GM23338 (cell line): Measurements from ENCODE around the gene ITGB6. TPM values are rescaled to one million over a fixed set of nuclear protein-coding genes. Genes with fewer than 3 reads are reported as not detected.
"Not testable (repeated sequence)": the region's sequence is repeated elsewhere in the genome, so short reads cannot be mapped to it uniquely, and the experiment has no call there.

Experiments used
- ATAC-seq: fragments of 200-7000 bp; cut with Tn5 transposase; 3 replicates; pipeline ENCODE4 v1.9.1; 2020
- DNase-seq: peaks from one replicate; pipeline ENCODE4 v3.0.0-alpha.2; 2015; ENCODE audit warnings: low spot score
- H2AFZ ChIP-seq: fragments of 200-600 bp; sonication (generic); 2 replicates; pipeline ENCODE4 v1.8.0; 2016; ENCODE audit warnings: antibody characterized with exemption, mild to moderate bottlenecking, moderate library complexity
- H3F3A ChIP-seq: fragments of 200-600 bp; sonication (generic); replicated peaks from 2 replicates; pipeline ENCODE4 v1.8.0; 2017; ENCODE audit warnings: antibody characterized with exemption, mixed run types, low read depth
- H3K27ac ChIP-seq: fragments of 200-600 bp; sonication (generic); 2 replicates; pipeline ENCODE4 v1.6.1; 2016; ENCODE audit warnings: low read depth
- H3K27me3 ChIP-seq: fragments of 200-600 bp; sonication (generic); 2 replicates; pipeline ENCODE4 v1.8.0; 2016; ENCODE audit warnings: mild to moderate bottlenecking, mixed run types, moderate library complexity; ENCODE audit not compliant: insufficient read depth
- H3K36me3 ChIP-seq: fragments of 200-600 bp; sonication (generic); 2 replicates; pipeline ENCODE4 v1.8.0; 2016; ENCODE audit warnings: mild to moderate bottlenecking; ENCODE audit not compliant: insufficient read depth
- H3K4me1 ChIP-seq: fragments of 200-600 bp; sonication (generic); 2 replicates; pipeline ENCODE4 v1.8.0; 2016; ENCODE audit warnings: mild to moderate bottlenecking, moderate library complexity; ENCODE audit not compliant: insufficient read depth
- H3K4me2 ChIP-seq: fragments of 200-600 bp; sonication (generic); 2 replicates; pipeline ENCODE4 v1.7.1; 2017; ENCODE audit warnings: mixed run types
- H3K4me3 ChIP-seq: fragments of 200-600 bp; sonication (generic); 2 replicates; pipeline ENCODE4 v1.6.1; 2016; ENCODE audit warnings: mixed run types
- H3K79me2 ChIP-seq: fragments of 200-600 bp; sonication (generic); replicated peaks from 2 replicates; pipeline ENCODE4 v1.8.0; 2017; ENCODE audit warnings: mild to moderate bottlenecking; ENCODE audit not compliant: insufficient read depth
- H3K9me2 ChIP-seq: fragments of 200-600 bp; sonication (generic); 2 replicates; pipeline ENCODE4 v1.8.0; 2017; ENCODE audit not compliant: insufficient read depth
- H4K20me1 ChIP-seq: fragments of 200-600 bp; sonication (generic); replicated peaks from 2 replicates; pipeline ENCODE4 v1.8.0; 2017; ENCODE audit warnings: mild to moderate bottlenecking; ENCODE audit not compliant: insufficient read depth
- H3K27ac Mint-ChIP-seq: 2 replicates; pipeline ENCODE4 v1.8.0; 2020; ENCODE audit warnings: inconsistent platforms, mild to moderate bottlenecking, moderate library complexity, mixed read lengths
- H3K27me3 Mint-ChIP-seq: 3 replicates; pipeline ENCODE4 v1.8.0; 2022; ENCODE audit warnings: low read depth, mild to moderate bottlenecking, moderate library complexity, mixed read lengths, inconsistent platforms; ENCODE audit not compliant: insufficient read depth, poor library complexity
- H3K36me3 Mint-ChIP-seq: 3 replicates; pipeline ENCODE4 v1.8.0; 2021; ENCODE audit warnings: low read depth, mild to moderate bottlenecking, inconsistent platforms, moderate library complexity, mixed read lengths
- H3K4me1 Mint-ChIP-seq: 3 replicates; pipeline ENCODE4 v1.8.0; 2020; ENCODE audit warnings: mild to moderate bottlenecking, inconsistent platforms, mixed read lengths
- H3K4me3 Mint-ChIP-seq: 3 replicates; pipeline ENCODE4 v1.8.0; 2021; ENCODE audit warnings: moderate library complexity, mild to moderate bottlenecking, inconsistent platforms, mixed read lengths
- H3K9me3 Mint-ChIP-seq: 3 replicates; pipeline ENCODE4 v1.8.0; 2020; ENCODE audit warnings: moderate library complexity, mild to moderate bottlenecking, inconsistent platforms, mixed read lengths
- ETS1 ChIP-seq: IDR thresholded peaks from 2 replicates; pipeline ENCODE4 v1.6.1; 2016; ENCODE audit warnings: antibody characterized with exemption
- POLR2AphosphoS5 ChIP-seq: IDR thresholded peaks from 2 replicates; pipeline ENCODE4 v1.6.1; 2016; ENCODE audit warnings: antibody characterized with exemption, low read depth
- REST ChIP-seq: IDR thresholded peaks from one replicate; pipeline ENCODE4 v1.6.1; 2018; ENCODE audit warnings: antibody characterized with exemption; ENCODE audit not compliant: unreplicated experiment
- ZNF331 ChIP-seq: fragments of 250-450 bp; sonication (Bioruptor Pico); IDR thresholded peaks from 2 replicates; pipeline ENCODE4 v1.5.0; 2020; ENCODE audit warnings: low read depth, mild to moderate bottlenecking, moderate library complexity
- polyA plus RNA-seq: library from polyadenylated mRNA; unstranded; fragments of >200 nt; fragmentation: Nextera tagmentation; extraction: Ambion mirVana; gene quantifications from 2 replicates; pipeline ENCODE4 v1.2.1, GENCODE V29; 2016
- total RNA-seq: library from RNA; depleted of rRNA; stranded (reverse); fragments of >200 nt; shearing (Covaris generic); gene quantifications from 2 replicates; pipeline ENCODE4 v1.2.3, GENCODE V29; 2014

The ITGB6 gene
- total and polyA plus RNA-seq, 2 experiments from 2014 or later = not detected

GRCh38 chr2:160114721-160115120, 85.4 kb downstream of the ITGB6 start:
- not testable (repeated sequence) for H3K4me3 ChIP-seq, ATAC-seq, H2AFZ ChIP-seq, H3K27me3 ChIP-seq, H3K4me1 ChIP-seq, H3K4me3 Mint-ChIP-seq, H3K27me3 Mint-ChIP-seq, H3K4me2 ChIP-seq, H3K27ac ChIP-seq, H3F3A ChIP-seq, DNase-seq, H4K20me1 ChIP-seq, H3K79me2 ChIP-seq, H3K4me1 Mint-ChIP-seq, H3K36me3 Mint-ChIP-seq, H3K9me2 ChIP-seq, H3K36me3 ChIP-seq, H3K27ac Mint-ChIP-seq
- H3K9me3 Mint-ChIP-seq = peaks cover 12% of the 10 kb centered on the region

- H3K4me3 Mint-ChIP-seq = no peak overlapping the region
- ATAC-seq = no peak
Measured at GRCh38 chr2:160114020-160114419, 86.1 kb downstream of the ITGB6 start.

More at GRCh38 chr2:160114020-160114419, 86.1 kb downstream of the ITGB6 start:
- Histone ChIP-seq H3K79me2 (no peaks in the 10 kb centered on the region), H2AFZ (no peak overlapping the region), H3K27me3 (no peaks in the 10 kb centered on the region), H3K4me3 (no peak overlapping the region), H3K4me2 (no peak overlapping the region), H4K20me1 (no peaks in the 10 kb centered on the region), H3K4me1 (0 out of 2 replicates have a peak, but pooled peaks cover 3% of the 10 kb centered on the region), H3K27ac (no peak overlapping the region), H3F3A (no peaks in the 10 kb centered on the region), H3K36me3 (no peaks in the 10 kb centered on the region), H3K9me2 (no peaks in the 10 kb centered on the region)
- no peak for TF ChIP-seq ETS1
- no peak for TF ChIP-seq REST
- TF ChIP-seq POLR2AphosphoS5 = no peak
- TF ChIP-seq ZNF331 = no peak
- Mint-ChIP-seq H3K36me3 (peaks cover 4% of the 10 kb centered on the region), H3K27ac (no peak overlapping the region), H3K27me3 (peaks cover 3% of the 10 kb centered on the region), H3K9me3 (peaks cover 12% of the 10 kb centered on the region), H3K4me1 (peaks cover 5% of the 10 kb centered on the region; the same call in 2 of the 3 replicates)
- no peak for DNase-seq
